OCI-LY1 (cell line): Measurements from ENCODE around the gene FBXL22.

Source experiments
- H2AFZ ChIP-seq: fragments of 200-600 bp; sonication (generic), shearing (Covaris generic); 2 replicates; pipeline ENCODE4 v1.6.0; 2014; ENCODE audit warnings: antibody characterized with exemption, mild to moderate bottlenecking, low read length
- H3F3A ChIP-seq: fragments of 200-600 bp; sonication (generic), shearing (Covaris generic); 2 replicates; pipeline ENCODE4 v1.6.0; 2014; ENCODE audit warnings: mild to moderate bottlenecking, antibody characterized with exemption, low read length, moderate library complexity; ENCODE audit not compliant: insufficient read depth
- H3K27ac ChIP-seq: fragments of 200-600 bp; sonication (generic); 2 replicates; pipeline ENCODE4 v1.5.1; 2014; ENCODE audit warnings: low read length, mixed run types, mild to moderate bottlenecking, low read depth; ENCODE audit not compliant: poor library complexity, severe bottlenecking
- H3K27me3 ChIP-seq: fragments of 200-600 bp; sonication (generic); 2 replicates; pipeline ENCODE4 v1.6.0; 2014; ENCODE audit warnings: antibody characterized with exemption, mild to moderate bottlenecking, low read length, moderate library complexity; ENCODE audit not compliant: insufficient read depth
- H3K36me3 ChIP-seq: fragments of 200-600 bp; sonication (generic); 2 replicates; pipeline ENCODE4 v1.6.1; 2014; ENCODE audit warnings: mild to moderate bottlenecking, antibody characterized with exemption, low read length, moderate library complexity, mixed read lengths; ENCODE audit not compliant: insufficient read depth
- H3K4me1 ChIP-seq: fragments of 200-600 bp; sonication (generic); 2 replicates; pipeline ENCODE4 v1.5.1; 2014; ENCODE audit warnings: mild to moderate bottlenecking, low read length, moderate library complexity; ENCODE audit not compliant: insufficient read depth, severe bottlenecking
- H3K4me2 ChIP-seq: fragments of 200-600 bp; sonication (generic), shearing (Covaris generic); 2 replicates; pipeline ENCODE4 v1.6.1; 2014; ENCODE audit warnings: low read length
- H3K4me3 ChIP-seq: fragments of 200-600 bp; sonication (generic); 2 replicates; pipeline ENCODE4 v1.5.1; 2014; ENCODE audit warnings: low read length, low read depth, mild to moderate bottlenecking, mixed read lengths; ENCODE audit not compliant: poor library complexity, severe bottlenecking
- H3K79me2 ChIP-seq: fragments of 200-600 bp; shearing (Covaris generic); 2 replicates; pipeline ENCODE4 v1.6.1; 2016; ENCODE audit warnings: mixed run types, low read length, mixed read lengths; ENCODE audit not compliant: insufficient read depth
- H3K9ac ChIP-seq: fragments of 200-600 bp; sonication (generic), shearing (Covaris generic); 2 replicates; pipeline ENCODE4 v1.6.1; 2014; ENCODE audit warnings: mild to moderate bottlenecking, low read length, mixed read lengths
- H3K9me2 ChIP-seq: fragments of 200-600 bp; sonication (generic), shearing (Covaris generic); 2 replicates; pipeline ENCODE4 v1.6.1; 2014; ENCODE audit warnings: low read depth, mild to moderate bottlenecking, low read length, mixed read lengths
- H3K9me3 ChIP-seq: fragments of 200-600 bp; shearing (Covaris generic); 2 replicates; pipeline ENCODE4 v1.6.1; 2014; ENCODE audit warnings: low read length, mixed read lengths
- H4K20me1 ChIP-seq: fragments of 200-600 bp; sonication (generic), shearing (Covaris generic); 2 replicates; pipeline ENCODE4 v1.6.0; 2016; ENCODE audit warnings: mild to moderate bottlenecking, low read length; ENCODE audit not compliant: insufficient read depth
- CTCF ChIP-seq: fragments of 200-600 bp; sonication (generic), shearing (Covaris generic); IDR thresholded peaks from 2 replicates; pipeline ENCODE4 v1.5.1; 2017; ENCODE audit warnings: mild to moderate bottlenecking, antibody characterized with exemption, low read length, moderate library complexity, mixed read lengths
- EZH2 ChIP-seq: fragments of 200-600 bp; sonication (generic), shearing (Covaris generic); IDR thresholded peaks from 2 replicates; pipeline ENCODE4 v1.8.0; 2017; ENCODE audit warnings: borderline replicate concordance, mixed run types, mild to moderate bottlenecking, antibody characterized with exemption, low read length, moderate library complexity, mixed read lengths

Gene FBXL22

DNA sequence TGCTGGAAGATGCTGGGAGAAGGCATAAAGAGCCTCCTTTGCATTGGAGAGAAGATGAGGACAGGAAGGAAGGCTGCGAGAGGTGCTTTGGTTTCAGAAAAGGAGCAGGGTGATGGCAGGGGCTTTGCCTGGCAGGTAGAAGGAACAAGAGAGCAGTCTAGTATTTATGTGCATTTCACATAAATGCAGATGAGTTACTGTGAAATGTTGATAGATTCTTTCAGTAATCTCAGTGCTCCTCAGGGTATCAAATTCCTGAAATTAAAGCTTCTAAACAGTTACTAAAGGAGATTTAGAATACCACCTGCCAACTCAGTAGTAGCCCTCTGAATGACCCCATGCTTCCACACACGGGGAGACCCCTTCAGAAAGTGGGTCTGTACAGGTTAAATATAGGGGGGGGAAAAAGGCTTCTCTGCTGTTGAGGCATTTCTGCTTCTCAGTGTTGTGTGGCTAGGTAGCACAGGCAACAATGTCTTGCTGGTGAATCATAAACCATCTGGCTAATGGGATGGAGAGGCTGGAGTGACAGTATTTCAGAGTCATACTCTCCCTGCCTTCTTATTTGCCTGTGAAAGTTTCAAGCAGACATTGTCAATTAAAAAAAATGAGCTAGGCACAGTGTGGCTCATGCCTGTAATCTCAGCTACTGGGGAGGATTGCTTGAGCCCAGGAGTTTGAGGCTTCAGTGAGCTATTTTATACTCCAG, 14.3 kb upstream of the FBXL22 start:
- Histone ChIP-seq H3F3A (0 out of 2 replicates have a peak, but pooled peaks cover 3% of the 10 kb centered on the region), H3K4me2 (no peak overlapping the region), H3K9me2 (no peaks in the 10 kb centered on the region), H4K20me1 (no peaks in the 10 kb centered on the region), H3K4me3 (no peak overlapping the region), H3K4me1 (peaks cover 5% of the 10 kb centered on the region), H3K79me2 (no peaks in the 10 kb centered on the region), H3K9me3 (peaks cover 4% of the 10 kb centered on the region; the same call in 1 of the 2 replicates), H2AFZ (no peak overlapping the region), H3K36me3 (peaks cover 75% of the 10 kb centered on the region), H3K27me3 (no peaks in the 10 kb centered on the region), H3K27ac (no peak overlapping the region), H3K9ac (no peak overlapping the region)
- no peak for TF ChIP-seq CTCF
- TF ChIP-seq EZH2 = no peak

GRCh38 chr15:63586790-63587189, 10.4 kb upstream of the FBXL22 start:
- Histone ChIP-seq H3K9me3 (peaks cover 4% of the 10 kb centered on the region; the same call in 1 of the 2 replicates), H3K79me2 (no peaks in the 10 kb centered on the region), H3F3A (no peaks in the 10 kb centered on the region), H3K27me3 (no peaks in the 10 kb centered on the region), H3K9ac (no peak overlapping the region), H3K27ac (no peak overlapping the region), H4K20me1 (no peaks in the 10 kb centered on the region), H3K36me3 (peaks cover 98% of the 10 kb centered on the region), H3K9me2 (no peaks in the 10 kb centered on the region), H3K4me3 (no peak overlapping the region), H2AFZ (no peak overlapping the region), H3K4me1 (no peaks in the 10 kb centered on the region), H3K4me2 (no peak overlapping the region)
- TF ChIP-seq EZH2 = no peak
- no peak for TF ChIP-seq CTCF

DNA sequence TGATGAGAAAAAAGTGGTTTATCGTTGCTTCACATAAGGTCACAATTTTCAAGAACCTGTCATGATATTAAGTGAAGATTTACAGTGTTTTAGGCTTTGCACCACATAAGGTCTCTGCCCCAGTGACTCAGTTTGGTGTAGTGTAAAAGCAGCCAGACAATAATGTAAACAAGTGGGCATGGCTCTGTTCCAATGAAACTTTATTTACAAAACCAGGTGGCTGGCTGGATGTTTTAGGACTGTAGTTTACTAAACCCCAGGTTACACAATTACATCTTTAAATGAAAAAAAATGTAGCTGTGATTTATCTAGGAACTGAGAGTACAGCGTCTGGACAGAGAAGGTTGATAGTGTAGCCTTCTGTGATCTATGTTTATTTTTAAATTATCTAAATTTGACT, 9.7 kb upstream of the FBXL22 start:
- no peak overlapping the region for H3K27ac ChIP-seq
- no peaks in the 10 kb centered on the region for H3F3A ChIP-seq
- H3K9ac ChIP-seq = no peak overlapping the region
- H3K9me2 ChIP-seq = no peaks in the 10 kb centered on the region
- H4K20me1 ChIP-seq = no peaks in the 10 kb centered on the region
- no peaks in the 10 kb centered on the region for H3K4me1 ChIP-seq
- H3K4me3 ChIP-seq = no peak overlapping the region
- H2AFZ ChIP-seq = no peak overlapping the region
- H3K27me3 ChIP-seq = no peaks in the 10 kb centered on the region
- H3K4me2 ChIP-seq = no peak overlapping the region
- H3K9me3 ChIP-seq = peaks cover 4% of the 10 kb centered on the region; the same call in 1 of the 2 replicates
- H3K79me2 ChIP-seq = no peaks in the 10 kb centered on the region
- peaks cover 98% of the 10 kb centered on the region for H3K36me3 ChIP-seq
- TF ChIP-seq EZH2 = no peak
- TF ChIP-seq CTCF = no peak
